ENCODE results near the gene RFPL4A. TPM values are rescaled to one million over a fixed set of nuclear protein-coding genes. Genes with fewer than 3 reads are reported as not detected.

The RFPL4A gene
- total RNA-seq, 1 donor from 2014 or later, result 0.43 TPM

GRCh38 chr19:55720214-55720746 is 38.6 kb upstream of the RFPL4A start:
- no peak for TF ChIP-seq EZH2 (IDR thresholded peaks at IDR 0.05; ENCODE audit: insufficient read depth, low read length)
- no peak for TF ChIP-seq CTCF (IDR thresholded peaks at IDR 0.05; ENCODE audit: insufficient read depth, low read depth, low read length)
- Mint-ChIP-seq H3K27me3 (ENCODE audit: low read depth, unreplicated experiment) (no peaks in the 10 kb centered on the region), H3K36me3 (ENCODE audit: low read depth, unreplicated experiment) (no peaks in the 10 kb centered on the region), H3K9me3 (ENCODE audit: unreplicated experiment) (peaks cover 26% of the 10 kb centered on the region), H3K27ac (ENCODE audit: unreplicated experiment) (no peak overlapping the region), H3K4me1 (ENCODE audit: low read depth, unreplicated experiment) (no peaks in the 10 kb centered on the region), H3K4me3 (ENCODE audit: unreplicated experiment) (no peak overlapping the region)
- no peaks in the 10 kb centered on the region for H3K9me3 ChIP-seq (ENCODE audit: insufficient read depth, low read depth, low read length)
- H3K4me3 ChIP-seq (ENCODE audit: insufficient read depth, low read depth, low read length), result no peak overlapping the region
- DNase-seq (ENCODE audit: low read depth) (no peak), FAIRE-seq (no peak)
- no peak overlapping the region for H2AFZ ChIP-seq (ENCODE audit: low read depth, low read length)
- no peak overlapping the region for H3K9ac ChIP-seq (ENCODE audit: low read length)
- no peaks in the 10 kb centered on the region for H4K20me1 ChIP-seq (ENCODE audit: insufficient read depth, low read length)
- H3K4me2 ChIP-seq (ENCODE audit: low read length), result no peak overlapping the region
- H3K79me2 ChIP-seq (ENCODE audit: insufficient read depth, low read length), result no peaks in the 10 kb centered on the region
- H3K27ac ChIP-seq (ENCODE audit: low read depth, low read length), result no peak overlapping the region
- H3K27me3 ChIP-seq (ENCODE audit: insufficient read depth, low read length), result no peaks in the 10 kb centered on the region
- H3K4me1 ChIP-seq (ENCODE audit: insufficient read depth, low read length), result no peaks in the 10 kb centered on the region
- no peaks in the 10 kb centered on the region for H3K36me3 ChIP-seq (ENCODE audit: insufficient read depth, low read length)

GRCh38 chr19:55720801-55721200 is 38.1 kb upstream of the RFPL4A start:
- H3K4me1 Mint-ChIP-seq (ENCODE audit: low read depth, unreplicated experiment), result no peaks in the 10 kb centered on the region
- no peaks in the 10 kb centered on the region for H3K27me3 Mint-ChIP-seq (ENCODE audit: low read depth, unreplicated experiment)
- no peak for FAIRE-seq

More at GRCh38 chr19:55720801-55721200, 38.1 kb upstream of the RFPL4A start:
- H3K27ac ChIP-seq (ENCODE audit: low read depth, low read length), result no peak overlapping the region
- Mint-ChIP-seq H3K9me3 (ENCODE audit: unreplicated experiment) (peaks cover 26% of the 10 kb centered on the region), H3K4me3 (ENCODE audit: unreplicated experiment) (no peak overlapping the region), H3K27ac (ENCODE audit: unreplicated experiment) (no peak overlapping the region), H3K36me3 (ENCODE audit: low read depth, unreplicated experiment) (no peaks in the 10 kb centered on the region)
- H3K9ac ChIP-seq (ENCODE audit: low read length), result no peak overlapping the region
- H3K9me3 ChIP-seq (ENCODE audit: insufficient read depth, low read depth, low read length), result no peaks in the 10 kb centered on the region
- TF ChIP-seq EZH2 (IDR thresholded peaks at IDR 0.05; ENCODE audit: insufficient read depth, low read length) (no peak), CTCF (IDR thresholded peaks at IDR 0.05; ENCODE audit: insufficient read depth, low read depth, low read length) (no peak)
- no peaks in the 10 kb centered on the region for H4K20me1 ChIP-seq (ENCODE audit: insufficient read depth, low read length)
- no peaks in the 10 kb centered on the region for H3K4me1 ChIP-seq (ENCODE audit: insufficient read depth, low read length)
- no peak for DNase-seq (ENCODE audit: low read depth)
- H3K27me3 ChIP-seq (ENCODE audit: insufficient read depth, low read length), result no peaks in the 10 kb centered on the region
- no peak overlapping the region for H3K4me3 ChIP-seq (ENCODE audit: insufficient read depth, low read depth, low read length)
- H3K36me3 ChIP-seq (ENCODE audit: insufficient read depth, low read length), result no peaks in the 10 kb centered on the region
- H3K79me2 ChIP-seq (ENCODE audit: insufficient read depth, low read length), result no peaks in the 10 kb centered on the region
- H3K4me2 ChIP-seq (ENCODE audit: low read length), result no peak overlapping the region
- no peak overlapping the region for H2AFZ ChIP-seq (ENCODE audit: low read depth, low read length)
